H1 (cell line): ENCODE results near the gene OLFM2. TPM values are rescaled to one million over a fixed set of nuclear protein-coding genes. Genes with fewer than 3 reads are reported as not detected.

Source experiments
- CTCF ChIA-PET: fragments of 300-600 bp; sonication (Branson Sonifier 250); formaldehyde crosslinking; loops from one replicate; lab custom pipeline; 2021; ENCODE audit not compliant: partially characterized antibody; lab: Charles Lee
- POLR2A ChIA-PET: fragments of 300-600 bp; sonication (Branson Sonifier 250); formaldehyde crosslinking; loops from one replicate; lab custom pipeline; 2021; ENCODE audit warnings: inconsistent platforms; ENCODE audit not compliant: partially characterized antibody; lab: Charles Lee
- DNase-seq, 2 experiments: peaks; one replicate each; pipeline versions ENCODE4 v3.0.0 to v3.0.0-alpha.2; 2010 to 2022; ENCODE audit warnings: low spot score in 2 of 2, low read depth in 1 of 2, mixed read lengths in 1 of 2
- FAIRE-seq: peaks from 2 replicates; lab custom pipeline; 2011; peaks lifted over from hg19 to GRCh38; lab: Jason Lieb, UNC
- H2AFZ ChIP-seq: 2 replicates; pipeline ENCODE4 v1.8.1; 2012; ENCODE audit warnings: low read length, inconsistent platforms
- H2AK5ac ChIP-seq: 2 replicates; pipeline ENCODE4 v1.6.1; 2013; ENCODE audit warnings: low read depth, low read length
- H2BK120ac ChIP-seq: replicated peaks from 2 replicates; pipeline ENCODE3; 2013; ENCODE audit warnings: low read depth, low read length, inconsistent platforms
- H2BK12ac ChIP-seq: 2 replicates; pipeline ENCODE4 v1.6.1; 2013; ENCODE audit warnings: low read depth, low read length
- H2BK15ac ChIP-seq: 2 replicates; pipeline ENCODE4 v1.6.1; 2013; ENCODE audit warnings: low read length
- H2BK20ac ChIP-seq: 2 replicates; pipeline ENCODE4 v1.6.1; 2013; ENCODE audit warnings: low read length
- H2BK5ac ChIP-seq: 2 replicates; pipeline ENCODE4 v1.6.1; 2013; ENCODE audit warnings: low read depth, low read length
- H3K14ac ChIP-seq: 2 replicates; pipeline ENCODE4 v1.6.1; 2013; ENCODE audit warnings: inconsistent platforms; ENCODE audit not compliant: insufficient read length
- H3K18ac ChIP-seq: 2 replicates; pipeline ENCODE4 v1.6.1; 2013; ENCODE audit warnings: low read length; ENCODE audit errors: extremely low read depth
- H3K23ac ChIP-seq: 2 replicates; pipeline ENCODE4 v1.6.1; 2013; ENCODE audit warnings: inconsistent platforms; ENCODE audit not compliant: insufficient read length
- H3K23me2 ChIP-seq: 2 replicates; pipeline ENCODE4 v1.6.1; 2013; ENCODE audit warnings: low read depth, low read length
- H3K27ac ChIP-seq: 2 replicates; pipeline ENCODE4 v1.6.1; 2011; ENCODE audit warnings: low read depth, low read length, inconsistent platforms
- H3K27me3 ChIP-seq, 4 experiments: replicated peaks in 1 of 4; 1 replicate in 1 of 4; 2 replicates in 3 of 4; pipeline versions ENCODE4 v1.6.1 to v1.8.1; 2011 to 2013; ENCODE audit warnings: low read length in 3 of 4, mild to moderate bottlenecking in 3 of 4, inconsistent platforms in 2 of 4, mixed read lengths in 2 of 4, moderate library complexity in 1 of 4; ENCODE audit not compliant: control insufficient read depth in 3 of 4, insufficient read depth in 3 of 4; ENCODE audit errors: extremely low read depth in 1 of 4
- H3K36me3 ChIP-seq, 4 experiments: 2 replicates each; pipeline versions ENCODE4 v1.6.1 to v1.8.1; 2011 to 2013; ENCODE audit warnings: mild to moderate bottlenecking in 4 of 4, low read length in 3 of 4, moderate library complexity in 2 of 4, control low read depth in 1 of 4, inconsistent platforms in 1 of 4; ENCODE audit not compliant: insufficient read depth in 4 of 4, control insufficient read depth in 2 of 4
- H3K4ac ChIP-seq: replicated peaks from 2 replicates; pipeline ENCODE3; 2013; ENCODE audit warnings: low read length, low read depth, mixed read lengths, inconsistent platforms; ENCODE audit not compliant: insufficient read length
- H3K4me1 ChIP-seq, 4 experiments: replicated peaks in 1 of 4; 1 replicate in 1 of 4; 2 replicates in 3 of 4; pipeline versions ENCODE4 v1.6.1 to v1.8.1; 2011 to 2013; ENCODE audit warnings: low read length in 3 of 4, inconsistent platforms in 2 of 4, mixed read lengths in 1 of 4; ENCODE audit not compliant: insufficient read depth in 4 of 4, control insufficient read depth in 3 of 4
- H3K4me2 ChIP-seq, 2 experiments: 2 replicates each; pipeline versions ENCODE4 v1.6.1 to v1.8.1; 2011 to 2013; ENCODE audit warnings: low read depth in 2 of 2, low read length in 2 of 2, control low read depth in 1 of 2, inconsistent platforms in 1 of 2, mild to moderate bottlenecking in 1 of 2; ENCODE audit not compliant: insufficient read depth in 1 of 2
- H3K4me3 ChIP-seq, 4 experiments: fragments of 200-600, 300-600 bp in 1 of 4; sonication (generic), shearing (Covaris generic), sonication (Bioruptor Twin) in 1 of 4; 2 replicates each; pipeline versions ENCODE4 v1.5.1 to v1.8.1; 2011 to 2016; ENCODE audit warnings: low read length in 4 of 4, low read depth in 3 of 4, control low read depth in 2 of 4, inconsistent platforms in 2 of 4, mild to moderate bottlenecking in 2 of 4, mixed read lengths in 1 of 4, moderate library complexity in 1 of 4; ENCODE audit not compliant: insufficient read depth in 2 of 4; ENCODE audit errors: extremely low read depth in 1 of 4
- H3K56ac ChIP-seq: replicated peaks from 2 replicates; pipeline ENCODE3; 2013; ENCODE audit warnings: low read depth, mild to moderate bottlenecking, mixed read lengths, low read length, inconsistent platforms; ENCODE audit not compliant: insufficient read length
- H3K79me1 ChIP-seq: 2 replicates; pipeline ENCODE4 v1.6.1; 2013; ENCODE audit warnings: low read depth, low read length, control low read depth
- H3K79me2 ChIP-seq, 2 experiments: 2 replicates each; pipeline versions ENCODE4 v1.6.1 to v1.8.1; 2012 to 2013; ENCODE audit warnings: low read length in 2 of 2, mild to moderate bottlenecking in 2 of 2, inconsistent platforms in 1 of 2; ENCODE audit not compliant: insufficient read depth in 2 of 2, control insufficient read depth in 1 of 2
- H3K9ac ChIP-seq, 4 experiments: replicated peaks in 1 of 4; 1 replicate in 1 of 4; 2 replicates in 3 of 4; pipeline versions ENCODE4 v1.6.1 to v1.8.1; 2011 to 2013; ENCODE audit warnings: low read depth in 3 of 4, low read length in 3 of 4, control low read depth in 2 of 4, mild to moderate bottlenecking in 2 of 4, moderate library complexity in 2 of 4, inconsistent platforms in 1 of 4; ENCODE audit errors: extremely low read depth in 1 of 4
- H3K9me3 ChIP-seq, 2 experiments: 2 replicates each; pipeline versions ENCODE4 v1.6.1 to v1.8.1; 2012 to 2013; ENCODE audit warnings: mild to moderate bottlenecking in 2 of 2, moderate library complexity in 2 of 2, control low read depth in 1 of 2, inconsistent platforms in 1 of 2, low read depth in 1 of 2, low read length in 1 of 2, mixed read lengths in 1 of 2; ENCODE audit not compliant: insufficient read depth in 2 of 2
- H4K20me1 ChIP-seq, 2 experiments: replicated peaks in 1 of 2; 2 replicates each; pipeline versions ENCODE3 to v1.8.1; 2011 to 2013; ENCODE audit warnings: inconsistent platforms in 2 of 2, low read length in 2 of 2, mild to moderate bottlenecking in 1 of 2; ENCODE audit not compliant: insufficient read depth in 2 of 2, control insufficient read depth in 1 of 2
- H4K5ac ChIP-seq: 2 replicates; pipeline ENCODE4 v1.6.1; 2013; ENCODE audit warnings: low read length, low read depth, mixed read lengths, inconsistent platforms; ENCODE audit not compliant: insufficient read length
- H4K8ac ChIP-seq: 2 replicates; pipeline ENCODE4 v1.8.0; 2013; ENCODE audit warnings: mild to moderate bottlenecking, moderate library complexity, low read length, inconsistent platforms; ENCODE audit not compliant: insufficient read depth; ENCODE audit errors: extremely low read depth
- H4K91ac ChIP-seq: replicated peaks from 2 replicates; pipeline ENCODE3; 2013; ENCODE audit warnings: low read length, mixed read lengths, inconsistent platforms; ENCODE audit not compliant: insufficient read length
- CHD2 ChIP-seq: IDR thresholded peaks from 2 replicates; pipeline ENCODE4 v1.6.1; 2012; ENCODE audit warnings: low read length, improper control_type of control experiment
- EZH2 ChIP-seq: fragments of 200-600 bp; sonication (generic); IDR thresholded peaks from 2 replicates; pipeline ENCODE4 v1.7.1; 2012; ENCODE audit warnings: low read depth, mild to moderate bottlenecking, moderate library complexity, low read length, inconsistent platforms; ENCODE audit not compliant: severe bottlenecking
- GTF2F1 ChIP-seq: IDR thresholded peaks from 2 replicates; pipeline ENCODE4 v1.6.1; 2012; ENCODE audit warnings: low read depth, low read length, improper control_type of control experiment, borderline replicate concordance
- HDAC6 ChIP-seq: IDR thresholded peaks from one replicate; pipeline ENCODE4 v1.7.1; 2012; ENCODE audit warnings: low read depth, mild to moderate bottlenecking, inconsistent platforms, low read length, moderate library complexity
- PHF8 ChIP-seq: fragments of 200-600 bp; sonication (generic); conservative IDR thresholded peaks from 2 replicates; pipeline ENCODE4 v1.7.1; 2012; ENCODE audit warnings: low read depth, mild to moderate bottlenecking, inconsistent platforms, low read length, moderate library complexity
- POLR2A ChIP-seq, 2 experiments: IDR thresholded peaks; 1 replicate in 1 of 2; 2 replicates in 1 of 2; pipeline ENCODE4 v1.6.1; 2011; ENCODE audit warnings: low read depth in 2 of 2, low read length in 2 of 2, mild to moderate bottlenecking in 2 of 2; ENCODE audit errors: control extremely low read depth in 1 of 2
- SIN3A ChIP-seq, 2 experiments: IDR thresholded peaks in 1 of 2; conservative IDR thresholded peaks in 1 of 2; 2 replicates each; pipeline ENCODE4 v1.6.1; 2011 to 2012; ENCODE audit warnings: low read length in 2 of 2, improper control_type of control experiment in 1 of 2, low read depth in 1 of 2, mild to moderate bottlenecking in 1 of 2
- SIX5 ChIP-seq: IDR thresholded peaks from 2 replicates; pipeline ENCODE4 v1.6.1; 2011; ENCODE audit warnings: mild to moderate bottlenecking, low read depth, low read length
- TAF1 ChIP-seq: IDR thresholded peaks from 2 replicates; pipeline ENCODE4 v1.6.1; 2011; ENCODE audit warnings: mild to moderate bottlenecking, low read depth, low read length
- TAF7 ChIP-seq: optimal IDR thresholded peaks from 2 replicates; pipeline ENCODE3; 2011; ENCODE audit warnings: low read depth, mild to moderate bottlenecking, inconsistent platforms, low read length, moderate library complexity, borderline replicate concordance
- TEAD4 ChIP-seq: IDR thresholded peaks from 2 replicates; pipeline ENCODE4 v1.6.1; 2012; ENCODE audit warnings: low read depth, low read length, inconsistent platforms, mixed read lengths
- WGBS, 2 experiments: shearing (Covaris generic) in 1 of 2; methylation state at CpG; one replicate each; pipeline versions ENCODE4 v1.1.6 to v1.1.7; 2013 to 2015; ENCODE audit warnings: low lambda C conversion rate in 2 of 2, mixed read lengths in 2 of 2, inconsistent platforms in 1 of 2, low coverage in 1 of 2, missing lambda C conversion rate in 1 of 2; ENCODE audit not compliant: insufficient replicate concordance in 2 of 2, insufficient coverage in 1 of 2, insufficient read length in 1 of 2; ENCODE audit errors: extremely low coverage in 1 of 2, missing lambda C conversion rate in 1 of 2; 5-methylcytosine and 5-hydroxymethylcytosine counted together
- polyA plus RNA-seq, 7 experiments: library from polyadenylated mRNA; depleted of rRNA in 3 of 7; stranded (reverse) in 5 of 7; unstranded in 2 of 7; fragments of >200 nt in 5 of 7; fragments of 200-250 nt in 2 of 7; gene quantifications; 1 replicate in 5 of 7; 2 replicates in 1 of 7; 4 replicates in 1 of 7; pipeline versions ENCODE4 v1.2.1 to v1.2.3, GENCODE V29; 2011 to 2013; ENCODE audit warnings: missing spikeins in 2 of 7, mixed read lengths in 2 of 7
- total RNA-seq: library from RNA; stranded (reverse); fragmentation: NEBNext Ultra II Directional; extraction: Animal tissue kit (Norgen Biotek cat#: 25700); gene quantifications from 2 replicates; pipeline ENCODE4 v1.2.1, GENCODE V29; 2021
- TF ChIP-seq, protein P1 (sequence below), 3 experiments: IDR thresholded peaks; 1 replicate in 2 of 3; 2 replicates in 1 of 3; pipeline versions ENCODE4 v1.5.1 to v1.6.1; 2011; ENCODE audit warnings: low read length in 3 of 3, mild to moderate bottlenecking in 3 of 3, inconsistent platforms in 2 of 3, low read depth in 1 of 3, moderate library complexity in 1 of 3; ENCODE audit not compliant: insufficient read depth in 1 of 3; ENCODE audit errors: control extremely low read depth in 1 of 3

OLFM2 gene
- total and polyA plus RNA-seq, 2 of the 8 experiments (the other 6 are each of a cell fraction or from before 2014, with no cell fraction given) = 68.2 to 151 TPM

- H2AK5ac ChIP-seq = no peak overlapping the region
- H3K4me1 ChIP-seq = no peaks in the 10 kb centered on the region
- no peak overlapping the region for H4K91ac ChIP-seq
- H3K9me3 ChIP-seq = 0 out of 4 replicates have a peak, but pooled peaks cover 2 to 5% of the 10 kb centered on the region in 2 experiments
- no peak overlapping the region for H3K23ac ChIP-seq
- H3K23me2 ChIP-seq = no peaks in the 10 kb centered on the region
- H3K4me2 ChIP-seq = no peak overlapping the region
- no peak overlapping the region for H2BK15ac ChIP-seq
- H2BK5ac ChIP-seq = no peak overlapping the region
- H3K18ac ChIP-seq = no peak overlapping the region
- no peak overlapping the region for H4K5ac ChIP-seq
- H2BK20ac ChIP-seq = no peak overlapping the region
- H3K4me3 ChIP-seq = no peak overlapping the region
- H3K4ac ChIP-seq = no peak overlapping the region
- H3K79me1 ChIP-seq = no peaks in the 10 kb centered on the region; the same call in 1 of the 2 replicates
- no peak overlapping the region for H2BK120ac ChIP-seq
- no peak overlapping the region for H2BK12ac ChIP-seq
- no peak overlapping the region for H2AFZ ChIP-seq
- DNase-seq (no peak), FAIRE-seq (no peak)
- 95% methylated on average over 21 of the region's 21 CpGs; no CpG with 5 or more reads in 1 of the 2 experiments for WGBS, 2 experiments
- no peak overlapping the region for H3K14ac ChIP-seq
- H3K27ac ChIP-seq = no peak overlapping the region
- H3K27me3 ChIP-seq = no peaks in the 10 kb centered on the region
- H3K56ac ChIP-seq = no peak overlapping the region
- POLR2A ChIA-PET = interaction anchor here (0.6 kb wide), 1 partner anchor 42 kb away, joined by 3 read pairs; the partner anchor contains the start of gene ZNF846
- H3K36me3 ChIP-seq = peaks cover 7 to 23% (median 15%) of the 10 kb centered on the region in 4 experiments
- H4K8ac ChIP-seq = no peak overlapping the region
- CTCF ChIA-PET = no interaction called here
- peaks cover 0 to 1% of the 10 kb centered on the region in 2 experiments for H4K20me1 ChIP-seq
- no peak overlapping the region for H3K9ac ChIP-seq
- H3K79me2 ChIP-seq = peaks cover 0 to 13% of the 10 kb centered on the region in 2 experiments; a peak in 2 of 4 replicates
- TF ChIP-seq SIX5 = no peak
- no peak for TF ChIP-seq POLR2A (IDR thresholded peaks at IDR 0.05; ENCODE audit: control extremely low read depth in 1 of 2, low read depth in 2 of 2, low read length in 2 of 2)
- no peak for TF ChIP-seq CHD2
- TF ChIP-seq HDAC6 = no peak
- no peak for TF ChIP-seq TEAD4
- TF ChIP-seq PHF8 = no peak
- TF ChIP-seq SIN3A (conservative IDR thresholded peaks at IDR 0.05 in 1 of 2, IDR thresholded peaks at IDR 0.05 in 1 of 2; ENCODE audit: low read depth in 1 of 2, low read length in 2 of 2) = no peak
- TF ChIP-seq TAF1 = no peak
- TF ChIP-seq EZH2 = no peak
- TF ChIP-seq, protein P1, sequence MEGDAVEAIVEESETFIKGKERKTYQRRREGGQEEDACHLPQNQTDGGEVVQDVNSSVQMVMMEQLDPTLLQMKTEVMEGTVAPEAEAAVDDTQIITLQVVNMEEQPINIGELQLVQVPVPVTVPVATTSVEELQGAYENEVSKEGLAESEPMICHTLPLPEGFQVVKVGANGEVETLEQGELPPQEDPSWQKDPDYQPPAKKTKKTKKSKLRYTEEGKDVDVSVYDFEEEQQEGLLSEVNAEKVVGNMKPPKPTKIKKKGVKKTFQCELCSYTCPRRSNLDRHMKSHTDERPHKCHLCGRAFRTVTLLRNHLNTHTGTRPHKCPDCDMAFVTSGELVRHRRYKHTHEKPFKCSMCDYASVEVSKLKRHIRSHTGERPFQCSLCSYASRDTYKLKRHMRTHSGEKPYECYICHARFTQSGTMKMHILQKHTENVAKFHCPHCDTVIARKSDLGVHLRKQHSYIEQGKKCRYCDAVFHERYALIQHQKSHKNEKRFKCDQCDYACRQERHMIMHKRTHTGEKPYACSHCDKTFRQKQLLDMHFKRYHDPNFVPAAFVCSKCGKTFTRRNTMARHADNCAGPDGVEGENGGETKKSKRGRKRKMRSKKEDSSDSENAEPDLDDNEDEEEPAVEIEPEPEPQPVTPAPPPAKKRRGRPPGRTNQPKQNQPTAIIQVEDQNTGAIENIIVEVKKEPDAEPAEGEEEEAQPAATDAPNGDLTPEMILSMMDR (IDR thresholded peaks at IDR 0.05; ENCODE audit: control extremely low read depth in 1 of 3, insufficient read depth in 1 of 3, low read depth in 1 of 3, low read length in 3 of 3) = no peak
- TF ChIP-seq GTF2F1 = no peak
- no peak for TF ChIP-seq TAF7
These were observed 125.2 kb downstream of the OLFM2 start for GRCh38 chr19:9811139-9811538.
